CD4-positive, alpha-beta T cell treated with Interleukin-15 for 4 hours (primary cell): ENCODE measurements around the gene FAM9C.
A peak's percentile ranks its signal among the peaks of the same experiment; 100 is the strongest.

ENCODE experiments used
- DNase-seq: peaks from one replicate; pipeline ENCODE4 v3.0.0-alpha.2; 2020; ENCODE audit warnings: low spot score

Gene FAM9C

GRCh38 chrX:13007519-13008188, 36.8 kb downstream of the FAM9C start:
- DNase-seq = no peak

- DNase-seq = no peak
Observed at GRCh38 chrX:13005661-13006473, 38.6 kb downstream of the FAM9C start.

GRCh38 chrX:13001961-13002671, 42.3 kb downstream of the FAM9C start:
- DNase-seq = peak; percentile 51

GRCh38 chrX:13001097-13001496, 43.3 kb downstream of the FAM9C start:
- DNase-seq = no peak

- DNase-seq = peak; percentile 40
Observed at GRCh38 chrX:13000301-13000811, 44.1 kb downstream of the FAM9C start.

- peak; percentile 46 for DNase-seq
Observed at GRCh38 chrX:12999422-12999821, 45.0 kb downstream of the FAM9C start.

GRCh38 chrX:12997906-12998687, 46.3 kb downstream of the FAM9C start:
- DNase-seq = no peak

GRCh38 chrX:12996934-12997435, 47.4 kb downstream of the FAM9C start:
- no peak for DNase-seq

GRCh38 chrX:12994321-12994720, 50.1 kb downstream of the FAM9C start:
- no peak for DNase-seq

- no peak for DNase-seq
Observed at GRCh38 chrX:12993826-12994225, 50.6 kb downstream of the FAM9C start.

GRCh38 chrX:12992544-12993118, 51.8 kb downstream of the FAM9C start:
- DNase-seq = no peak

GRCh38 chrX:12991575-12991974, 52.8 kb downstream of the FAM9C start:
- no peak for DNase-seq

- no peak for DNase-seq
Observed at GRCh38 chrX:12989461-12989860, 55.0 kb downstream of the FAM9C start.

GRCh38 chrX:12988797-12989196, 55.6 kb downstream of the FAM9C start:
- DNase-seq = no peak

GRCh38 chrX:12987900-12988594, 56.4 kb downstream of the FAM9C start:
- DNase-seq = no peak

- no peak for DNase-seq
Observed at GRCh38 chrX:12987340-12987739, 57.1 kb downstream of the FAM9C start.

GRCh38 chrX:12986886-12987285, 57.5 kb downstream of the FAM9C start:
- DNase-seq = no peak

GRCh38 chrX:12986164-12986779, 58.1 kb downstream of the FAM9C start:
- no peak for DNase-seq
